Esophagus muscularis mucosa (tissue), 4 donors: ENCODE results near the gene GNAT3. TPM values are rescaled to one million over a fixed set of nuclear protein-coding genes. Genes with fewer than 3 reads are reported as not detected.

Experiments
- DNase-seq: peaks from one replicate; pipeline ENCODE4 v3.0.0-alpha.2; 2017; ENCODE audit errors: extremely low spot score
- H3K27ac ChIP-seq, 4 donors: fragments of 200-600 bp; sonication (generic); replicated peaks in 1 of 4; 1 replicate in 3 of 4; 2 replicates in 1 of 4; pipeline ENCODE4 v1.5.1; 2016 to 2019; ENCODE audit warnings: mild to moderate bottlenecking in 1 of 4
- H3K27me3 ChIP-seq, 4 donors: fragments of 200-600 bp; sonication (generic); one replicate each; pipeline versions ENCODE4 v1.5.1 to v1.6.0; 2016 to 2019
- H3K36me3 ChIP-seq, 4 donors: fragments of 200-600 bp; sonication (generic); one replicate each; pipeline ENCODE4 v1.5.1; 2016 to 2019
- H3K4me1 ChIP-seq, 4 donors: fragments of 200-600 bp; sonication (generic); one replicate each; pipeline ENCODE4 v1.5.1; 2016 to 2019
- H3K4me3 ChIP-seq, 4 donors: fragments of 200-600 bp; sonication (generic); 1 replicate in 2 of 4; 2 replicates in 2 of 4; pipeline ENCODE4 v1.5.1; 2016 to 2019; ENCODE audit warnings: mild to moderate bottlenecking in 4 of 4, moderate library complexity in 1 of 4
- H3K9me3 ChIP-seq, 4 donors: fragments of 200-600 bp; sonication (generic); 1 replicate in 3 of 4; 2 replicates in 1 of 4; pipeline ENCODE4 v1.5.1; 2016 to 2019
- CTCF ChIP-seq, 3 experiments: fragments of 200-600 bp in 2 of 3; fragments of 450-650 bp in 1 of 3; sonication (generic) in 2 of 3; IDR thresholded peaks; one replicate each; pipeline ENCODE4 v1.5.1; 2017 to 2019; ENCODE audit warnings: antibody characterized with exemption in 3 of 3, mild to moderate bottlenecking in 2 of 3, moderate library complexity in 1 of 3
- EP300 ChIP-seq: sonication (generic); formaldehyde crosslinking; IDR thresholded peaks from one replicate; pipeline ENCODE4 v1.6.1; 2017; ENCODE audit warnings: antibody characterized with exemption
- POLR2A ChIP-seq: fragments of 450-650 bp; IDR thresholded peaks from one replicate; pipeline ENCODE4 v1.6.1; 2017; ENCODE audit warnings: antibody characterized with exemption, moderate library complexity, mild to moderate bottlenecking, low read depth
- POLR2AphosphoS5 ChIP-seq, 2 donors: sonication (generic); formaldehyde crosslinking; IDR thresholded peaks; one replicate each; pipeline ENCODE4 v1.6.1; 2017; ENCODE audit warnings: antibody characterized with exemption in 2 of 2
- WGBS: methylation state at CpG from one replicate; pipeline ENCODE4 v1.1.5; 2018; 5-methylcytosine and 5-hydroxymethylcytosine counted together
- intact Hi-C: fragments of 100-400 bp; cut with DNase I; formaldehyde crosslinking; loops from one replicate; pipeline ENCODE4 v1.15.1; 2023
- total RNA-seq, 4 donors: library from RNA; depleted of rRNA; stranded (reverse); fragments of >200 nt; gene quantifications; one replicate each; pipeline versions ENCODE4 v1.1.0 to v1.2.1, GENCODE V29; 2016

Gene GNAT3
- not detected for total RNA-seq

GRCh38 chr7:80511964-80512363, at the start of gene GNAT3:
Gene GNAT3, minus strand, starts transcription at chr7:80512064. Its CDS starts 138 bp downstream, at chr7:80511926.
- Histone ChIP-seq H3K27ac (no peak within 1 kb of the TSS), H3K27me3 (no peaks in the 10 kb centered on the region), H3K4me1 (no peaks in the 10 kb centered on the region), H3K4me3 (no peak within 1 kb of the TSS), H3K36me3 (no peaks in the 10 kb centered on the region), H3K9me3 (no peaks in the 10 kb centered on the region)
- DNase-seq: no peak
- WGBS: 92% methylated on average over 3 of the region's 3 CpGs
- TF ChIP-seq EP300 (no peak), CTCF (IDR thresholded peaks at IDR 0.05) (no peak), POLR2AphosphoS5 (IDR thresholded peaks at IDR 0.05) (no peak), POLR2A (no peak)
- intact Hi-C loops: no loop called here

DNA sequence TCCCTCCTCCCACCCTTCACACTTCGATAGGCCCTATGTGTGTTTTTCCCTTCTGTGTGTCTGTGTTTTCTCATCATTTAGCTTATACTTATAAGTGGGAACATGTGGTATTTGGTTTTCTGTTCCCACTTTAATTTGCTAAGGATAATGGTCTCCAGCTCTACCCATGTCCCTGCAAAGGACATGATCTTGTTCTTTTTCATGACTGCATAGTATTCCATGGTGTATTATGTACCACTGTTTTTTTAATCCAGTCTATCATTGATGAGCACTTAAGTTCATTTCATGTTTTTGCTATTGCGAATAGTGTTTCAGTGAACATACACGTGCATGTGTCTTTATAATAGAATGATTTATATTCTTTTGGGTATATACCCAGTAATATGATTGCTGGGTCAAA, 46.3 kb upstream of the GNAT3 start:
- intact Hi-C loops: no loop called here

GRCh38 chr7:80552031-80552694, 40.3 kb upstream of the GNAT3 start:
- WGBS: 70% methylated on average over 1 of the region's 1 CpG
- no peak overlapping the region for H3K4me3 ChIP-seq
- H3K36me3 ChIP-seq: no peaks in the 10 kb centered on the region
- no peaks in the 10 kb centered on the region for H3K9me3 ChIP-seq
- intact Hi-C loops: no loop called here
- TF ChIP-seq POLR2A: no peak
- no peak for TF ChIP-seq EP300
- TF ChIP-seq POLR2AphosphoS5 (IDR thresholded peaks at IDR 0.05): no peak
- TF ChIP-seq CTCF (IDR thresholded peaks at IDR 0.05): no peak
- no peak for DNase-seq
- H3K27me3 ChIP-seq: no peaks in the 10 kb centered on the region
- no peak overlapping the region for H3K27ac ChIP-seq
- peaks cover 4 to 20% (median 10%) of the 10 kb centered on the region in 4 donors for H3K4me1 ChIP-seq

More for the DNA sequence above, 46.3 kb upstream of the GNAT3 start:
- H3K27ac ChIP-seq: no peak overlapping the region
- DNase-seq: no peak
- no peaks in the 10 kb centered on the region for H3K4me1 ChIP-seq
- H3K4me3 ChIP-seq: no peak overlapping the region
- no peaks in the 10 kb centered on the region for H3K36me3 ChIP-seq
- H3K27me3 ChIP-seq: no peaks in the 10 kb centered on the region
- H3K9me3 ChIP-seq: peaks cover 0 to 28% (median 13%) of the 10 kb centered on the region in 4 donors
- TF ChIP-seq CTCF (IDR thresholded peaks at IDR 0.05) (no peak), POLR2A (no peak), EP300 (no peak), POLR2AphosphoS5 (IDR thresholded peaks at IDR 0.05) (no peak)
- WGBS: 94% methylated on average over 3 of the region's 3 CpGs

DNA sequence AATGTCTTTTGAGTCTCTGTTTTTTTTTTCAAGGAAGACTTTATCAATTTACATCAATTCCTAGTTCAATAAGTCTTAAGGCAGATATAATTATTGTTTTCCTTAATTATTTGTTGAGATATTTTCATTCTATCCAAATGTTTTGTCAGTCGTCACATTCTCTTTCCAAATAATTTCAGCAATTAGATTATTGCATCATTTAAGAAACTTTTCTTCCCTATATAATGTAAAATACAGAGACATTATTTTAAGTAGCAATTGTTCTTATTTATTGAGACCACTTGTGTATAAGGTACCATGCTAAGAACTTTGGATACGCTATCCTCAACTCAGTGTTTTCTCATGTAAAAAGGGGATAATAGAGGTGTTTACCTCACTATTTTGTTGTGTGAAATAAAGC, 38.1 kb upstream of the GNAT3 start:
- peaks cover 0 to 14% (median 5%) of the 10 kb centered on the region in 4 donors for H3K9me3 ChIP-seq
- DNase-seq: no peak
- no peak overlapping the region for H3K27ac ChIP-seq
- 92% methylated on average over 2 of the region's 2 CpGs for WGBS
- H3K27me3 ChIP-seq: no peaks in the 10 kb centered on the region
- no peak overlapping the region for H3K4me3 ChIP-seq
- TF ChIP-seq CTCF (IDR thresholded peaks at IDR 0.05): no peak
- no peak for TF ChIP-seq EP300
- TF ChIP-seq POLR2A: no peak
- TF ChIP-seq POLR2AphosphoS5 (IDR thresholded peaks at IDR 0.05): no peak
- intact Hi-C loops: no loop called here
- H3K36me3 ChIP-seq: no peaks in the 10 kb centered on the region
- peaks cover 4 to 20% (median 10%) of the 10 kb centered on the region in 4 donors for H3K4me1 ChIP-seq
